GM19452 (cell line): ENCODE results near the gene ZNF415.

Experiments
- ATAC-seq: cut with Tn5 transposase; IDR thresholded peaks from one replicate; pipeline ENCODE4 v1.9.1; 2021; ENCODE audit not compliant: unreplicated experiment

ZNF415 gene

DNA sequence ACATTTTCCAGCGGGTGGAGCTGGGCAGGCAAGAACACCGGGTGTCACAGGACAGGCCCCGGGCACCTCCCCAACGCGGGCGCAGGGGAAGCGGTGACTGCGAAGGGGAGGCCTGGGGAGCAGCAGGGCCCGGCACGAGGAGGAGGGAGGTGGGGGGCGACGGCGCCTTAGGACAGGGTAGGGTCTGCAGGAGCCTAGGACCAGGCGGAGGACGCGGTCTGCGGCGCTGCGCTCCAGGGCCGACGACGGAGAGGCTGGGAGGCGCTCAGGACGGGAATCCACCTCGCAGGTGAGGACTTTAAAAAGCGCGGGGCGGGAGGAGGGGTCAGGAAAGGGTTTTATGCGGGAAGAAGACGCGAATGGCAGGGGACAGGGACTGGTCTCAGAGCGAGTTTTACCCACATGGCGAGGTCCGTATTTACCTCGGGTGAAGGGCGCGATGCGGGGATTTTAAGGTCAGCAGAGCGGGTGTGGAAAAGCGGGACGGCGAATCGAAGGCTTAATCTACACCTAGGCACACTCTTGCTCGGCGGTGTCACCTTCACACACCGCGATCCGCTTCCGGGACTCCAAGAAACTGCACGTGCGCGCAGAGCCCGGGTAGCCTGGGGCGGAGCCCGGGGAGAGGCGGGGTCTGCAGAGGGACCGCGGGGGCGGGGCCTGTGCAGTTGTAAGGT lies 74.7 kb downstream of the ZNF415 start:
- no peak for ATAC-seq
